DND-41 (cell line): ENCODE data around the gene NECAP2.

Source experiments
- ATAC-seq: fragments of 200-7000 bp; cut with Tn5 transposase; 3 replicates; pipeline ENCODE4 v1.9.1; 2021; ENCODE audit warnings: low read depth; ENCODE audit not compliant: insufficient read depth
- DNase-seq: peaks from one replicate; pipeline ENCODE4 v3.0.0-alpha.2; 2020
- H2AFZ ChIP-seq: 2 replicates; pipeline ENCODE4 v1.6.0; 2012; ENCODE audit warnings: low read depth, low read length
- H3K27ac ChIP-seq: 2 replicates; pipeline ENCODE4 v1.5.1; 2012; ENCODE audit warnings: low read length, inconsistent platforms
- H3K27me3 ChIP-seq: fragments of 200-600 bp; sonication (generic); 2 replicates; pipeline ENCODE4 v1.6.0; 2012; ENCODE audit warnings: low read length, mild to moderate bottlenecking, inconsistent platforms; ENCODE audit not compliant: insufficient read depth, poor library complexity
- H3K36me3 ChIP-seq: 2 replicates; pipeline ENCODE4 v1.5.1; 2012; ENCODE audit warnings: low read length, inconsistent platforms; ENCODE audit not compliant: insufficient read depth
- H3K4me1 ChIP-seq: 2 replicates; pipeline ENCODE4 v1.5.1; 2012; ENCODE audit warnings: mild to moderate bottlenecking, low read length; ENCODE audit not compliant: insufficient read depth
- H3K4me2 ChIP-seq: 2 replicates; pipeline ENCODE4 v1.6.0; 2012; ENCODE audit warnings: mild to moderate bottlenecking, moderate library complexity, low read length, inconsistent platforms; ENCODE audit not compliant: insufficient read depth
- H3K4me3 ChIP-seq, 2 experiments: fragments of 200-600 bp in 1 of 2; shearing (Covaris generic) in 1 of 2; 2 replicates each; pipeline ENCODE4 v1.5.1; 2012 to 2016; ENCODE audit warnings: inconsistent platforms in 2 of 2, low read length in 2 of 2, mild to moderate bottlenecking in 2 of 2, low read depth in 1 of 2, moderate library complexity in 1 of 2
- H3K79me2 ChIP-seq: 2 replicates; pipeline ENCODE4 v1.6.0; 2012; ENCODE audit warnings: low read length, inconsistent platforms; ENCODE audit not compliant: insufficient read depth
- H3K9ac ChIP-seq: 2 replicates; pipeline ENCODE4 v1.6.0; 2012; ENCODE audit warnings: low read depth, mild to moderate bottlenecking, inconsistent platforms, low read length, moderate library complexity
- H3K9me3 ChIP-seq: 2 replicates; pipeline ENCODE4 v1.5.1; 2012; ENCODE audit warnings: low read length, moderate library complexity, mild to moderate bottlenecking, inconsistent platforms; ENCODE audit not compliant: insufficient read depth, severe bottlenecking
- H4K20me1 ChIP-seq: 2 replicates; pipeline ENCODE4 v1.6.0; 2012; ENCODE audit warnings: low read length; ENCODE audit not compliant: insufficient read depth
- CTCF ChIP-seq: IDR thresholded peaks from 2 replicates; pipeline ENCODE4 v1.5.1; 2012; ENCODE audit warnings: borderline replicate concordance, low read length, moderate library complexity, mild to moderate bottlenecking; ENCODE audit not compliant: poor library complexity, severe bottlenecking; ENCODE audit errors: extremely low read depth
- EZH2 ChIP-seq: IDR thresholded peaks from 3 replicates; pipeline ENCODE4 v1.6.1; 2012; ENCODE audit warnings: borderline replicate concordance, low read depth, mild to moderate bottlenecking, moderate library complexity, low read length, inconsistent platforms; ENCODE audit not compliant: severe bottlenecking

NECAP2 gene

GRCh38 chr1:16422041-16422440, 18.5 kb upstream of the NECAP2 start:
- Histone ChIP-seq H2AFZ (no peak overlapping the region), H4K20me1 (no peaks in the 10 kb centered on the region), H3K36me3 (no peaks in the 10 kb centered on the region), H3K79me2 (no peaks in the 10 kb centered on the region), H3K4me2 (no peak overlapping the region), H3K4me1 (peaks cover 16% of the 10 kb centered on the region), H3K4me3 (no peak overlapping the region), H3K9me3 (no peaks in the 10 kb centered on the region), H3K27ac (no peak overlapping the region), H3K27me3 (peaks cover 5% of the 10 kb centered on the region), H3K9ac (no peak overlapping the region)
- no peak for ATAC-seq
- no peak for DNase-seq
- no peak for TF ChIP-seq EZH2
- TF ChIP-seq CTCF: no peak

GRCh38 chr1:16425125-16426025, 15.1 kb upstream of the NECAP2 start:
- ATAC-seq (no peak), DNase-seq (no peak)
- Histone ChIP-seq H3K4me1 (peaks cover 12% of the 10 kb centered on the region), H3K9ac (no peak overlapping the region), H3K27me3 (peaks cover 5% of the 10 kb centered on the region), H3K36me3 (no peaks in the 10 kb centered on the region), H2AFZ (no peak overlapping the region), H3K4me2 (no peak overlapping the region), H4K20me1 (no peaks in the 10 kb centered on the region), H3K9me3 (no peaks in the 10 kb centered on the region), H3K79me2 (no peaks in the 10 kb centered on the region), H3K4me3 (no peak overlapping the region), H3K27ac (no peak overlapping the region)
- TF ChIP-seq CTCF (no peak), EZH2 (no peak)

GRCh38 chr1:16430606-16431005, 9.9 kb upstream of the NECAP2 start:
- Histone ChIP-seq H3K36me3 (no peaks in the 10 kb centered on the region), H2AFZ (no peak overlapping the region), H3K27ac (no peak overlapping the region), H3K4me1 (no peaks in the 10 kb centered on the region), H3K4me2 (no peak overlapping the region), H3K79me2 (no peaks in the 10 kb centered on the region), H4K20me1 (no peaks in the 10 kb centered on the region), H3K27me3 (peaks cover 4% of the 10 kb centered on the region), H3K4me3 (no peak overlapping the region), H3K9ac (no peak overlapping the region), H3K9me3 (no peaks in the 10 kb centered on the region)
- no peak for TF ChIP-seq CTCF
- no peak for TF ChIP-seq EZH2
- ATAC-seq: peak; percentile 42; the same call in 1 of the 3 replicates
- DNase-seq: peak; percentile 12
